Upper lobe of right lung (tissue), 1 donor: Measurements from ENCODE around the gene SERINC5. TPM values are rescaled to one million over a fixed set of nuclear protein-coding genes. Genes with fewer than 3 reads are reported as not detected.
A peak's percentile ranks its signal among the peaks of the same experiment; 100 is the strongest.

Source experiments
- ATAC-seq: fragments of 200-7000 bp; cut with Tn5 transposase; one replicate; pipeline ENCODE4 v1.9.1; 2020; ENCODE audit warnings: mild to moderate bottlenecking, moderate library complexity
- DNase-seq: peaks from one replicate; pipeline ENCODE4 v3.0.0-alpha.2; 2020
- H3K27ac ChIP-seq: fragments of 200-600 bp; one replicate; pipeline ENCODE4 v1.8.0; 2022
- H3K27me3 ChIP-seq: fragments of 200-600 bp; one replicate; pipeline ENCODE4 v1.8.0; 2022; ENCODE audit warnings: mild to moderate bottlenecking
- H3K36me3 ChIP-seq: fragments of 200-600 bp; one replicate; pipeline ENCODE4 v1.8.0; 2022
- H3K4me1 ChIP-seq: fragments of 200-600 bp; one replicate; pipeline ENCODE4 v1.8.0; 2022
- H3K4me3 ChIP-seq: fragments of 200-600 bp; one replicate; pipeline ENCODE4 v1.8.0; 2022; ENCODE audit warnings: mild to moderate bottlenecking
- H3K9me3 ChIP-seq: fragments of 200-600 bp; one replicate; pipeline ENCODE4 v1.8.0; 2022
- CTCF ChIP-seq: fragments of 200-600 bp; IDR thresholded peaks from one replicate; pipeline ENCODE4 v1.8.0; 2022; ENCODE audit warnings: antibody characterized with exemption
- intact Hi-C: fragments of 100-400 bp; cut with DNase I; formaldehyde crosslinking; loops from one replicate; pipeline ENCODE4 v1.11.0; 2022
- total RNA-seq: library from RNA; stranded (reverse); fragmentation: NEBNext Ultra II Directional; extraction: Animal tissue kit (Norgen Biotek cat#: 25700); gene quantifications from one replicate; pipeline ENCODE4 v1.2.1, GENCODE V29; 2021
- donor health status: DM: no; HTN: yes; CAD: no; lungs with severe emphysema.

The SERINC5 gene
- total RNA-seq, 1 donor from 2014 or later: 60.4 TPM

GRCh38 chr5:80147119-80147815 is 108.6 kb downstream of the SERINC5 start:
- Histone ChIP-seq H3K9me3 (no peaks in the 10 kb centered on the region), H3K27ac (no peak overlapping the region), H3K27me3 (no peaks in the 10 kb centered on the region), H3K4me3 (no peak overlapping the region), H3K4me1 (peaks cover under 1% of the 10 kb centered on the region), H3K36me3 (peaks cover 66% of the 10 kb centered on the region)
- intact Hi-C loops: no loop called here
- no peak for DNase-seq
- no peak for TF ChIP-seq CTCF
- no peak for ATAC-seq

- Histone ChIP-seq H3K36me3 (peaks cover 57% of the 10 kb centered on the region), H3K4me3 (no peak overlapping the region), H3K9me3 (no peaks in the 10 kb centered on the region), H3K27me3 (no peaks in the 10 kb centered on the region), H3K4me1 (peaks cover 13% of the 10 kb centered on the region), H3K27ac (no peak overlapping the region)
- intact Hi-C loops: no loop called here
- DNase-seq (no peak), ATAC-seq (peak; percentile 5)
- no peak for TF ChIP-seq CTCF
Measured at GRCh38 chr5:80146046-80146445, 109.8 kb downstream of the SERINC5 start.

GRCh38 chr5:80143491-80143890 is 112.4 kb downstream of the SERINC5 start:
- H3K27ac ChIP-seq: no peak overlapping the region
- H3K4me1 ChIP-seq: peaks cover 26% of the 10 kb centered on the region
- intact Hi-C loops: no loop called here
- ATAC-seq (no peak), DNase-seq (no peak)
- H3K36me3 ChIP-seq: peaks cover 34% of the 10 kb centered on the region
- H3K27me3 ChIP-seq: no peaks in the 10 kb centered on the region
- H3K9me3 ChIP-seq: no peaks in the 10 kb centered on the region
- H3K4me3 ChIP-seq: no peak overlapping the region
- TF ChIP-seq CTCF: no peak

GRCh38 chr5:80142996-80143395 is 112.9 kb downstream of the SERINC5 start:
- Histone ChIP-seq H3K4me3 (no peak overlapping the region), H3K9me3 (no peaks in the 10 kb centered on the region), H3K27ac (peak overlapping the region; percentile 78), H3K4me1 (peaks cover 26% of the 10 kb centered on the region), H3K27me3 (no peaks in the 10 kb centered on the region), H3K36me3 (peaks cover 34% of the 10 kb centered on the region)
- DNase-seq (no peak), ATAC-seq (no peak)
- intact Hi-C loops: no loop called here
- TF ChIP-seq CTCF: no peak

- Histone ChIP-seq H3K36me3 (peaks cover 25% of the 10 kb centered on the region), H3K4me1 (peaks cover 26% of the 10 kb centered on the region), H3K9me3 (no peaks in the 10 kb centered on the region), H3K4me3 (no peak overlapping the region), H3K27me3 (no peaks in the 10 kb centered on the region), H3K27ac (peak overlapping the region; percentile 78)
- ATAC-seq: peak; percentile 53
- intact Hi-C loops: no loop called here
- no peak for DNase-seq
- no peak for TF ChIP-seq CTCF
Measured at GRCh38 chr5:80141681-80142080, 114.2 kb downstream of the SERINC5 start.
